Measurements from ENCODE around the gene DOCK3. TPM values are rescaled to one million over a fixed set of nuclear protein-coding genes. Genes with fewer than 3 reads are reported as not detected.

The DOCK3 gene
- total RNA-seq, 1 experiment from 2014 or later, result 5.6 TPM

- H3K9me3 Mint-ChIP-seq, result no peaks in the 10 kb centered on the region
- no peak for DNase-seq (ENCODE audit: low spot score)
- ATAC-seq, result no peak
- no peaks in the 10 kb centered on the region for H3K4me1 Mint-ChIP-seq
- TF ChIP-seq ETV6 (CRISPR knock-in tag; IDR thresholded peaks at IDR 0.05), result no peak
- no peak for TF ChIP-seq ZNF671 (CRISPR knock-in tag; IDR thresholded peaks at IDR 0.05)
- no peak for TF ChIP-seq NR1H2 (CRISPR knock-in tag; IDR thresholded peaks at IDR 0.05)
- no peak for TF ChIP-seq RORB (CRISPR knock-in tag; IDR thresholded peaks at IDR 0.05)
- H3K4me3 Mint-ChIP-seq, result no peak overlapping the region
- H3K36me3 Mint-ChIP-seq, result no peaks in the 10 kb centered on the region
- no peaks in the 10 kb centered on the region for H3K27me3 Mint-ChIP-seq (ENCODE audit: low read depth)
- H3K27ac Mint-ChIP-seq, result no peak overlapping the region
- ChIA-PET CTCF (interaction anchor here (1.6 kb wide), 2 partner anchors 55 to 66 kb away, joined by 3 to 7 read pairs; no protein-coding TSS in a partner anchor), POLR2A (interaction anchor here (0.6 to 1.0 kb wide), 2 partner anchors 9 to 282 kb away, joined by 4 read pairs; no protein-coding TSS in a partner anchor)
Measured at GRCh38 chr3:51044982-51045381, 370.3 kb downstream of the DOCK3 start.

- H3K36me3 Mint-ChIP-seq, result no peaks in the 10 kb centered on the region
- H3K4me1 Mint-ChIP-seq, result no peaks in the 10 kb centered on the region
- H3K27me3 Mint-ChIP-seq (ENCODE audit: low read depth), result no peaks in the 10 kb centered on the region
- no peak overlapping the region for H3K27ac Mint-ChIP-seq
- DNase-seq (ENCODE audit: low spot score), result no peak
- CTCF ChIA-PET, result no interaction called here
- no peak overlapping the region for H3K4me3 Mint-ChIP-seq
- TF ChIP-seq USF1 (CRISPR knock-in tag; IDR thresholded peaks at IDR 0.05) (no peak), ERG (CRISPR knock-in tag; IDR thresholded peaks at IDR 0.05) (no peak), ZBTB21 (CRISPR knock-in tag; IDR thresholded peaks at IDR 0.05; ENCODE audit: borderline replicate concordance) (no peak), ZNF263 (CRISPR knock-in tag; IDR thresholded peaks at IDR 0.05; ENCODE audit: low read depth) (no peak), ESRRA (CRISPR knock-in tag; IDR thresholded peaks at IDR 0.05; ENCODE audit: borderline replicate concordance) (no peak), MXD4 (CRISPR knock-in tag; IDR thresholded peaks at IDR 0.05; ENCODE audit: borderline replicate concordance) (no peak), ZNF121 (CRISPR knock-in tag; IDR thresholded peaks at IDR 0.05) (no peak), ZBTB43 (CRISPR knock-in tag; IDR thresholded peaks at IDR 0.05) (no peak), HMGA2 (CRISPR knock-in tag; IDR thresholded peaks at IDR 0.05) (no peak), SMAD4 (CRISPR knock-in tag; IDR thresholded peaks at IDR 0.05) (no peak), NFE2L1 (CRISPR knock-in tag; IDR thresholded peaks at IDR 0.05) (no peak)
- no peaks in the 10 kb centered on the region for H3K9me3 Mint-ChIP-seq
- ATAC-seq, result no peak
- POLR2A ChIA-PET, result no interaction called here
Measured at GRCh38 chr3:51052562-51052961, 377.8 kb downstream of the DOCK3 start.

- CTCF ChIA-PET, result interaction anchor here (0.8 to 1.2 kb wide), 2 partner anchors 43 to 315 kb away, joined by 3 read pairs; no protein-coding TSS in a partner anchor
- H3K4me3 Mint-ChIP-seq, result no peak overlapping the region
- POLR2A ChIA-PET, result no interaction called here
- TF ChIP-seq SMAD3 (CRISPR knock-in tag; IDR thresholded peaks at IDR 0.05; ENCODE audit: borderline replicate concordance), result no peak
- no peak for TF ChIP-seq USF1 (CRISPR knock-in tag; IDR thresholded peaks at IDR 0.05)
- TF ChIP-seq ATF6 (CRISPR knock-in tag; IDR thresholded peaks at IDR 0.05), result no peak
- TF ChIP-seq AFF4 (CRISPR knock-in tag; IDR thresholded peaks at IDR 0.05; ENCODE audit: borderline replicate concordance), result no peak
- TF ChIP-seq E2F5 (CRISPR knock-in tag; IDR thresholded peaks at IDR 0.05), result no peak
- TF ChIP-seq SMAD4 (CRISPR knock-in tag; IDR thresholded peaks at IDR 0.05), result no peak
- TF ChIP-seq JAZF1 (CRISPR knock-in tag; IDR thresholded peaks at IDR 0.05), result no peak
- no peak for TF ChIP-seq ZNF263 (CRISPR knock-in tag; IDR thresholded peaks at IDR 0.05; ENCODE audit: low read depth)
Measured at GRCh38 chr3:51057121-51057520, 382.4 kb downstream of the DOCK3 start.

More at GRCh38 chr3:51057121-51057520, 382.4 kb downstream of the DOCK3 start:
- Mint-ChIP-seq H3K27me3 (ENCODE audit: low read depth) (no peaks in the 10 kb centered on the region), H3K36me3 (no peaks in the 10 kb centered on the region), H3K9me3 (no peaks in the 10 kb centered on the region), H3K27ac (no peak overlapping the region), H3K4me1 (no peaks in the 10 kb centered on the region)
- no peak for DNase-seq (ENCODE audit: low spot score)
- ATAC-seq, result no peak

Measured in WTC11 (cell line).